Activated naive CD4-positive, alpha-beta T cell treated with anti-CD3 and anti-CD28 coated beads, Interleukin-2, amount 50 U/mL, for 72 hours (primary cell): ENCODE results near the gene HADHB. TPM values are rescaled to one million over a fixed set of nuclear protein-coding genes. Genes with fewer than 3 reads are reported as not detected.
A peak's percentile ranks its signal among the peaks of the same experiment; 100 is the strongest.

ENCODE experiments used
- ATAC-seq, 2 donors: fragments of 150-1000 bp; cut with Tn5 transposase; 2 replicates each; pipeline ENCODE4 v1.10.0; 2021; ENCODE audit warnings: mild to moderate bottlenecking in 2 of 2, moderate library complexity in 2 of 2
- DNase-seq, 2 donors: peaks; one replicate each; pipeline ENCODE4 v3.0.0; 2021 to 2022; ENCODE audit warnings: low spot score in 2 of 2
- H3K27ac Mint-ChIP-seq, 2 donors: one replicate each; pipeline ENCODE4 v1.8.0; 2022; ENCODE audit warnings: mild to moderate bottlenecking in 2 of 2, mixed read lengths in 2 of 2
- H3K36me3 Mint-ChIP-seq, 2 donors: one replicate each; pipeline ENCODE4 v1.8.0; 2022; ENCODE audit warnings: mixed read lengths in 2 of 2
- H3K9me3 Mint-ChIP-seq, 2 donors: one replicate each; pipeline ENCODE4 v1.8.0; 2022; ENCODE audit warnings: mixed read lengths in 2 of 2
- total RNA-seq, 2 donors: library from RNA; stranded (reverse); gene quantifications; one replicate each; pipeline ENCODE4 v1.2.3, GENCODE V29; 2022

Gene HADHB
- 10 to 100 TPM; 60.8 to 74.1 TPM for total RNA-seq

DNA sequence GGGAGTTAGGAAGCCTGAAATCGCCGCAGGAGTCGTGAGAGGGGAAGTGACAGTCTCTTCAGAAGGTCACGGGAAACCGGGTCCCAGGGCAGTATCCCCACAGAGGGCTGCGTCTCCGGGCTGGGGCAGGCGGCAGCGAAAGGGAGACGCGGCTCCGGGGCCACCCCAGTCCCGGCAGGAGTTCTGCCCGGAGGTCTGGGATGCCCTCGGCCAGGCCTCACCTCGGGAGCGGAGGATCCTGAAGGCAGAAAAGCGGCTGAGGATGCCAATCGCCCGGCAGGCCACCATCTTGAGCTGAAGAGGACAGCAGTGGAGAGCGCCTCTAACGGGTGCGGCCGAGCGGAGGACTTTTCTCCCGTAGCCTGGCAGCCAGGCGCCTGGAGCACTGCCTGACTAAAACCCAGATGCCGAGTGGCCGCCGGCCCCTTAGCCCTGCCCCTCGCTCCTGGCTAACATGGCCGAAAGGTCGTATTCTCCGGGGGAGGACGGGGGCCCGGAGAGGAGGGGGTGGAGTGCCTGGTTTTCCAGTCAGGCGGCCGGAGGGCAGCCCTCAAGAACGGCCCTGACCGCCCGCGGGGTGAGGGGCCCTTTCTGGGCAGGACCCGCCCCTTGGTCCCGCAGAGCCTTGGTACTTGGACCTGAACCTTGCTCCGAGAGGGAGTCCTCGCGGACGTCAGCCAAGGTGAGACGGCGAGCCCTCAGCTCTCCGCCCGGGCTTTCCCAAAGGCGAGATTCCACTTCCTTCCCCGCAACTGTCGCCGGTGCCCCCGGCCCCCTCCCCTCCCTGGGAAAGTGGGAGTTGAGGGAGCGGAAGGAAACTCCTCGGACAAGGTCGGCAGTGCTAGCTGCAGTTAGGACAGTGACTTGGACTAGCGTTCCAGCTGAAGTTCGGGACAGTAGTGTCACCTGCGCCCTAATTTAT is at the start of gene HADHB, which contains the start of gene HADHA:
Gene HADHB (plus strand): TSS at position 631 of the 922 bp plus-strand sequence. CDS start 9,316 bp downstream, outside the sequence.
Gene HADHA (minus strand): TSS at position 324 of the 922 bp plus-strand sequence. CDS start 36 bp downstream, at position 288.
- DNase-seq: peak; percentile 86 to 87
- Mint-ChIP-seq H3K9me3 (no peaks in the 10 kb centered on the region), H3K36me3 (peaks cover 22 to 29% of the 10 kb centered on the region in 2 donors), H3K27ac (peak within 1 kb of the TSS; percentile 97 to 100)
- ATAC-seq: peak; percentile 71 to 85

- Mint-ChIP-seq H3K27ac (peak overlapping the region; percentile 6 to 30), H3K9me3 (no peaks in the 10 kb centered on the region), H3K36me3 (peaks cover 0 to 20% of the 10 kb centered on the region in 2 donors)
- ATAC-seq (no peak), DNase-seq (no peak)
Observed at GRCh38 chr2:26195040-26195984, 49.4 kb upstream of the HADHB start.

DNA sequence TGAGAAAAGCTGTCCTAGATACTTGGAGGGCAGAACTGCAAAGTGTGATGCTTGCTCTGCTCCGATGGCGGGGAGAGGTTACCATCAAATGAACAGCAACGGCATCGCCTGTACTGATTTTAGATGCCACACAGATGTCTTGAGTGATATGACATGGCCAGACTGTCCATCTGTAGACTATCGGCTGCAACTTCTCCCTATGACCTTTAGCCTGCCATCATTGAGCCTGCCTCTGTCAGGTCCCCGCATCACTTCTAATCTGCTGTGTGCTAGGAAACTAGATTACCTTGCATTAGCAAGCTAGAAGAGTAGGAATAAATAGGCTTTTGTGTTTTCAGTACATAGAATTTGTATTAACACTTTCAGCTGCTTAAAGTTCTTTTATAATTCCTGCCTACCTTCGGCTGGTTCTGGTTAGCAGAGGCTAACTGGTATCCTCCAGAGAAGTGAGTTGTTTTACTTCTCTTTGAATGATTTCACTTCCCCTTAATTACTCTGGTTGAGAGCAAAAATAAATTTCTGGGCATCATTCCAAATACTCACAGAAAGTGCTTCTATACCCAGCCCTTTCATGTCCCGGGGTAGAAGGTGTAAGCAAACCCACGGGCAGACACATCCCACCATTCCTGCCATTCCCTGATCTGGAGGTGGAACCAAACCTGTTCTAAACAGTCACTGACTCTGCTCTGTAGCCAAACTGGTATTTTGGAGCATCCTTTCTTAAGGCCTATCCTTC is 47.9 kb upstream of the HADHB start:
- ATAC-seq (no peak), DNase-seq (no peak)
- Mint-ChIP-seq H3K9me3 (no peaks in the 10 kb centered on the region), H3K36me3 (peaks cover 0 to 28% of the 10 kb centered on the region in 2 donors), H3K27ac (peak overlapping the region in 1 of 2 donors; percentile 17)

DNA sequence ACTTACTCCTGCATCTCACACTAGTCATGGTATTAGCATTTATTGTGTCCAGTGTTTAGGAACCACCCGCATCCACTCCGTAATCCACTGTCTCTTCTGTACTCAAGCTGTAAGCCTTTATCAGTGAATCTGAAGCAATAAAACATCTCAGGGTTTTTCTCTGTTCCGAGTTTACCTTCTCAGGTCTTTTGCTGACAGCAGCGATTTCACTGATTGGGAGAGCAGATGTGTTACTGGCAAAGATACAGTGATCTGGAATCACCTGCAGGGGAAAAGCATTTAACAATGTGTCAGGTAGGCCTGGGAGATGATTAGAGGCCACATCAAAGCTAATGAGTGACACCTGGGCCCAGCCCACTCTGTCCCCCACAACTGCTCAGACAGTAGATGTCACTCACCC is 47.2 kb upstream of the HADHB start:
- ATAC-seq: no peak
- peaks cover 0 to 28% of the 10 kb centered on the region in 2 donors for H3K36me3 Mint-ChIP-seq
- no peak for DNase-seq
- H3K27ac Mint-ChIP-seq: no peak overlapping the region
- no peaks in the 10 kb centered on the region for H3K9me3 Mint-ChIP-seq

DNA sequence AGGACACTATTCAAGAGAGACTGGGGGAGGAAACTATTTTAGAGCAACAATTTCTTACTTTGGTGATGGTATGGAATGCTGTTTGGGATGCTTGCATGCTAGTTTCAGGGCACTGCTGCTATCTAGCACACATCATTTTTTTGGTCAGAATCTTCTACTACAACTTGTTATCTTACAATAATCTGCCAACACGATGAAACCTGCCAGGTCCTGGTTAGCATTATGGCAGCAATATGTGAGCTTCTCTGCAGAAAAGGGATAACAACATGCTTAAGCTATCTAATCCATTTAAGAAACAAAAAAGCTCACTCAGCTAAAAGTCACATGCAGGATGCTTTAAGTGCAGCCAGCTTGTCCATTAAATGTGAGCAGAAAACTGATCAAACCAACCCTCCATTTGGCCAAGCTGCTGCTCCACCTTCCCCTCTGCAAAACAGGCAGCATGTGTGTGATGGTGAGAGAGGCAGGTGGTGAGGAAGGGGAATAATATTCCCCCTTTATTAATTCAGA is 41.7 kb upstream of the HADHB start:
- DNase-seq (no peak), ATAC-seq (no peak)
- H3K36me3 Mint-ChIP-seq: peaks cover 0 to 8% of the 10 kb centered on the region in 2 donors
- H3K27ac Mint-ChIP-seq: peak overlapping the region in 1 of 2 donors; percentile 48
- no peaks in the 10 kb centered on the region for H3K9me3 Mint-ChIP-seq

DNA sequence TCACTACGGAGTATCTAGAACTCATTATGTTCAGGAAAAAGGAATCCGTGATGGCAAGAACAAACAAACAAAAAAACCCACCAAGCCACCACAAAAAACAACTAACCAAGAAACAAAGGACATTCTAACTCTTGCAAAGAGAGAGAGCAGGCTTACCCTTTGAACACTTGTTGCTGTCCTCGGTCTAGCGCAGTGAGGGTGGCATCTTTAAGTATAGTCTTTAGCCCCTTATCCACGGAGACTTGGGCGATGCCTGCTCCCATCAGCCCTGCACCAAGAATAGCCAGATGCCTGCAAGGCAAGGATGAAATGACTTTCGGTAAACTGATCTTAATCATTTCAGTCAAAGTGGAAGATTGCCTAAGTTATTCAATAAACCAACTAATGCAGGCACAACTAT is 40.8 kb upstream of the HADHB start:
- no peaks in the 10 kb centered on the region for H3K9me3 Mint-ChIP-seq
- no peak for DNase-seq
- H3K36me3 Mint-ChIP-seq: peaks cover 0 to 8% of the 10 kb centered on the region in 2 donors
- no peak for ATAC-seq
- H3K27ac Mint-ChIP-seq: peak overlapping the region in 1 of 2 donors; percentile 36

DNA sequence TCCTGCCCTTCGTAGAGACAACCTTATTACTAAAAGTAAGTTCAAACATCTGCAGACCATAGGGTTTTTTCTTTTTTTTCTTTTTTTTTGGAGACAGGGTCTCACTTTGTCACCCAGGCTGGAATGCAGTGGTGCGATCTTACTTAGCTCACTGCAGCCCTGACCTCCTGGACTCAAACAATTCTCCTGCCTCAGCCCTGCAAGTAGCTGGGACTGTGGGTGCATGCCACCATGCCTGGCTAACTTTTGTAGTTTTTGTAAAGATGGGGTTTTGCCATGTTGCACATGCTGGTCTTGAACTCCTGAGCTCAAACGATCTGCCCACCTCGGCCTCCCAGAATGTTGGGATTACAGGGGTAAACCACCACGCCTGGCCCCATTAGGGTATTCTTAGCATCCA is 32.7 kb upstream of the HADHB start:
- Mint-ChIP-seq H3K9me3 (no peaks in the 10 kb centered on the region), H3K27ac (peak overlapping the region in 1 of 2 donors; percentile 25), H3K36me3 (peaks cover under 1 to 5% of the 10 kb centered on the region in 2 donors)
- no peak for ATAC-seq
- DNase-seq: no peak

DNA sequence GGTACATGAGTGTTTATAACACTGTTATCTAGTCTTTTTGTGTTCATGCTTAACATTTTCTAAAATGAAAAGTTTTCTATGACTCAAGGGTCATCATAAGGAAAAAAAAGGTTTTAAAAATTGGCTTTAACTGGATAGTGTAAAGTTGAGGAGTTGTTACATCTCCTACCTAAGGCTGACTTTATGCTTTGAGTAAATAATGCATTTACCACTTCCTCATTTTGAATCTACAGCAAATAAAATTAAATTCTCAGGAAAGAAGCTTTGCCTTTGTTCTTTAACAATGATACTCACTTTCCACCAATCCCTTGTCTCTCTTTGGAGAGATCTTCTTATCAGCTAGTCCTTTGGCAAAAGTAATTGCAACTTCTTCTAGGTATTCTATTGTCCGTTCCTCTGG is 30.0 kb upstream of the HADHB start:
- no peaks in the 10 kb centered on the region for H3K9me3 Mint-ChIP-seq
- DNase-seq (no peak), ATAC-seq (no peak)
- no peak overlapping the region for H3K27ac Mint-ChIP-seq
- H3K36me3 Mint-ChIP-seq: peaks cover 6 to 12% of the 10 kb centered on the region in 2 donors

- ATAC-seq (no peak), DNase-seq (no peak)
- no peaks in the 10 kb centered on the region for H3K9me3 Mint-ChIP-seq
- peaks cover 6 to 12% of the 10 kb centered on the region in 2 donors for H3K36me3 Mint-ChIP-seq
- H3K27ac Mint-ChIP-seq: no peak overlapping the region
Observed at GRCh38 chr2:26215833-26216232, 28.9 kb upstream of the HADHB start.

DNA sequence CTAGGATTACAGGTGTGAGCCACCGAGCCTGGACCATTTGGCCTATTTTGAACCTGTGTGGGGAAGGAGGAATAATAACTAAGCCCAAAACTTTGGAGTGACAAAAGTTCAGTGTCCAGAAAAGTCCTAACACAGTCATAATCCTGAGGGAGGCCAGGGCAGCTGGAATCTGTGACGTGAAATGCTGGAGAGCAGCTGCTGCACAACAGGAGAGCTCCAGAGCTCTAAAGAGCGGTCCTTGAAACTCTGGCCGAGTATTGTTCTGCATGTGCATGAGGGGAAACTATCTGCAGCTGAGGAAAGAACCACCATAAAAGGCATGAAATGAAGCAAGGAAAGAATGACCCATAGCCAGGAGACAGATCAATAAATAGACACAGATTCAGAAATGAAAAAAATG is 28.2 kb upstream of the HADHB start:
- Mint-ChIP-seq H3K27ac (no peak overlapping the region), H3K9me3 (no peaks in the 10 kb centered on the region), H3K36me3 (peaks cover 6 to 12% of the 10 kb centered on the region in 2 donors)
- ATAC-seq: no peak
- DNase-seq: no peak

- ATAC-seq (no peak), DNase-seq (no peak)
- H3K27ac Mint-ChIP-seq: peak overlapping the region in 1 of 2 donors; percentile 53
- H3K36me3 Mint-ChIP-seq: peaks cover 6 to 12% of the 10 kb centered on the region in 2 donors
- H3K9me3 Mint-ChIP-seq: no peaks in the 10 kb centered on the region
Observed at GRCh38 chr2:26217720-26218119, 27.0 kb upstream of the HADHB start.

DNA sequence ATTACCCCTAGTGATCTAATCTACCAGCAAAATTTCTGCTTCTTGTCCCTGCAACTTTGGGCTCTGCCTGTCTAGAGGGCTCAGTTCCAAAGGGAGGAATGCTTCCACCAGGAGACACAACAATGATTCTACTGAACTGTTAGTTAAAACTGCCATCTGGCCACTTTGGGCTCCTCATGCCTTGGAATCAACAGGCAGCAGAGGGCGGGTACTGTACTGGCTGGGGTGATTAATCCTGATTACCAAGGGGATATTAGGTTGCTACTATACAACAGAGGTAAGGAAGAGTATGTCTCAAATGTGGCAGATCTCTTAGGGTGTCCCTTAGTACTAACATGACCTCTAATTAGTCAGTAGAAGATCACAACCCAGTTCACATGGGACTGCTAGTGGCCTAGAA is 21.7 kb upstream of the HADHB start:
- H3K36me3 Mint-ChIP-seq: peaks cover 0 to 21% of the 10 kb centered on the region in 2 donors

GRCh38 chr2:26224095-26224494 is 20.6 kb upstream of the HADHB start:
- H3K36me3 Mint-ChIP-seq: peaks cover 0 to 25% of the 10 kb centered on the region in 2 donors
- ATAC-seq (no peak), DNase-seq (no peak)
- peak overlapping the region in 1 of 2 donors; percentile 14 for H3K27ac Mint-ChIP-seq
- no peaks in the 10 kb centered on the region for H3K9me3 Mint-ChIP-seq

More for the DNA sequence above, 21.7 kb upstream of the HADHB start:
- no peak overlapping the region for H3K27ac Mint-ChIP-seq
- no peaks in the 10 kb centered on the region for H3K9me3 Mint-ChIP-seq
- ATAC-seq (no peak), DNase-seq (no peak)

- DNase-seq (no peak), ATAC-seq (no peak)
- no peaks in the 10 kb centered on the region for H3K9me3 Mint-ChIP-seq
- H3K36me3 Mint-ChIP-seq: peaks cover 5 to 32% of the 10 kb centered on the region in 2 donors
- no peak overlapping the region for H3K27ac Mint-ChIP-seq
Observed at GRCh38 chr2:26229595-26229994, 15.1 kb upstream of the HADHB start.

DNA sequence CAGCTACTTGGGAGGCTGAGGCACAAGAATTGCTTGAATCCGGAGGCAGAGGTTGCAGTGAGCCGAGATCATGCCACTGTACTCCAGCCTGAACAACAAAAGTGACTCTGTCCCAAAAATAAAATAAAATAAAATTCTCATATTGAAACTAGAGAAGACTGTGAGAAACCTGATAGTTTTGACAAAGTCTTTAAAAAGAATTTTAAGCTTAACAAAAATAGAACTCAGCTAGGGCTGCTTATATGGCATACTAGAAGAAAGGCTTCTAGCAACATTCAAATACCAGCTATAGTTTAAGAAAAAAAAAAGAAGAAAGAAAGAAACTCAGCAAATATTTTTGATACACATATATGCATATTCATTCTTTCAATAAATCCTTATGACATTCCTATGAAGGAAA is 13.9 kb upstream of the HADHB start:
- no peak for ATAC-seq

DNA sequence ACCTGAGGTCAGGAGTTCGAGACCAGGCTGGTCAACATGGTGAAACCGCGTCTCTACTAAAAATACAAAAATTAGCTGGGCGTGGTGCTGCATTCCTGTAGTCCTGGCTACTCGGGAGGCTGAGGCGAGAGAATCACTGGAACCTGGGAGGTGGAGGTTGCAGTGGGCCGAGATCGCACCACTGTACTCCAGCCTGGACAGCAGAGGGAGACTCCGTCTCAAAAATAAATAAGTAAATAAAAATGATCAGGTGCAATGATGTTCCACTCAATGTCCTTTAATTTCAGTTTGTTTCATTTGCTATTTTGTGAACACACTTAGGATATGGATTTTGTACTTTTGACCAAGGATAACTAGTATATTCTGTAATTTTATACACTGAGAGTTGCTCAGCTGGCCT is 9.7 kb upstream of the HADHB start:
- Mint-ChIP-seq H3K27ac (no peak overlapping the region), H3K36me3 (peaks cover 1 to 10% of the 10 kb centered on the region in 2 donors), H3K9me3 (no peaks in the 10 kb centered on the region)
- DNase-seq: no peak
- ATAC-seq: no peak

More for the DNA sequence above, 13.9 kb upstream of the HADHB start:
- peaks cover 7 to 32% of the 10 kb centered on the region in 2 donors for H3K36me3 Mint-ChIP-seq
- H3K9me3 Mint-ChIP-seq: no peaks in the 10 kb centered on the region
- no peak overlapping the region for H3K27ac Mint-ChIP-seq
- no peak for DNase-seq
